Liver (tissue), 9 donors: ENCODE results near the gene ANGPT4. TPM values are rescaled to one million over a fixed set of nuclear protein-coding genes. Genes with fewer than 3 reads are reported as not detected.

ENCODE experiments used
- DNase-seq: peaks from one replicate; pipeline ENCODE4 v3.0.0-alpha.2; 2017; ENCODE audit warnings: low spot score
- H3K27ac ChIP-seq, 2 donors: one replicate each; pipeline ENCODE4 v1.7.0; 2013; ENCODE audit warnings: inconsistent platforms in 2 of 2, low read length in 2 of 2, control low read depth in 1 of 2, low read depth in 1 of 2, mild to moderate bottlenecking in 1 of 2
- H3K27me3 ChIP-seq, 4 donors: one replicate each; pipeline versions ENCODE4 v1.6.1 to v1.7.0; 2013; ENCODE audit warnings: low read length in 3 of 4, inconsistent platforms in 1 of 4, mild to moderate bottlenecking in 1 of 4, moderate library complexity in 1 of 4; ENCODE audit not compliant: control insufficient read depth in 4 of 4, insufficient read depth in 4 of 4
- H3K36me3 ChIP-seq, 4 donors: one replicate each; pipeline versions ENCODE4 v1.6.1 to v1.7.0; 2013; ENCODE audit warnings: low read length in 3 of 4, mild to moderate bottlenecking in 3 of 4, low read depth in 1 of 4, moderate library complexity in 1 of 4; ENCODE audit not compliant: control insufficient read depth in 4 of 4, insufficient read depth in 3 of 4
- H3K4me1 ChIP-seq, 4 donors: one replicate each; pipeline versions ENCODE4 v1.6.1 to v1.7.0; 2013; ENCODE audit warnings: low read length in 3 of 4, mild to moderate bottlenecking in 3 of 4, moderate library complexity in 1 of 4; ENCODE audit not compliant: control insufficient read depth in 4 of 4, insufficient read depth in 4 of 4
- H3K4me3 ChIP-seq, 3 donors: one replicate each; pipeline versions ENCODE4 v1.6.1 to v1.7.0; 2013; ENCODE audit warnings: low read length in 3 of 3, control low read depth in 1 of 3, low read depth in 1 of 3, mild to moderate bottlenecking in 1 of 3
- H3K9ac ChIP-seq, 2 donors: one replicate each; pipeline ENCODE4 v1.7.0; 2013; ENCODE audit warnings: low read length in 2 of 2, mild to moderate bottlenecking in 2 of 2, moderate library complexity in 2 of 2, control low read depth in 1 of 2, low read depth in 1 of 2
- H3K9me3 ChIP-seq, 4 donors: one replicate each; pipeline versions ENCODE4 v1.6.1 to v1.7.0; 2013; ENCODE audit warnings: low read length in 3 of 4; ENCODE audit not compliant: control insufficient read depth in 4 of 4
- ATF3 ChIP-seq: IDR thresholded peaks from 2 replicates; pipeline ENCODE4 v1.6.1; 2016; ENCODE audit warnings: antibody characterized with exemption
- EGR1 ChIP-seq, 2 donors: IDR thresholded peaks; 2 replicates each; pipeline ENCODE4 v1.6.1; 2016 to 2018; ENCODE audit warnings: antibody characterized with exemption in 2 of 2, low read depth in 2 of 2
- FOXA2 ChIP-seq: IDR thresholded peaks from 2 replicates; pipeline ENCODE4 v1.6.1; 2016; ENCODE audit warnings: antibody characterized with exemption
- HNF4A ChIP-seq, 2 donors: conservative IDR thresholded peaks; 2 replicates each; pipeline ENCODE4 v1.6.1; 2016; ENCODE audit warnings: antibody characterized with exemption in 2 of 2, mild to moderate bottlenecking in 2 of 2
- HNF4G ChIP-seq: IDR thresholded peaks from 2 replicates; pipeline ENCODE4 v1.6.1; 2016; ENCODE audit warnings: antibody characterized with exemption
- JUND ChIP-seq, 2 donors: IDR thresholded peaks; 2 replicates each; pipeline ENCODE4 v1.6.1; 2016; ENCODE audit warnings: antibody characterized with exemption in 2 of 2
- NR2F2 ChIP-seq: IDR thresholded peaks from 2 replicates; pipeline ENCODE4 v1.6.1; 2016; ENCODE audit warnings: antibody characterized with exemption
- RAD21 ChIP-seq, 2 donors: IDR thresholded peaks; 2 replicates each; pipeline ENCODE4 v1.6.1; 2016; ENCODE audit warnings: antibody characterized with exemption in 2 of 2, mild to moderate bottlenecking in 2 of 2
- RXRA ChIP-seq, 2 donors: IDR thresholded peaks; 2 replicates each; pipeline ENCODE4 v1.6.1; 2017 to 2018; ENCODE audit warnings: antibody characterized with exemption in 2 of 2, mild to moderate bottlenecking in 1 of 2
- SP1 ChIP-seq: IDR thresholded peaks from 2 replicates; pipeline ENCODE4 v1.6.1; 2018; ENCODE audit warnings: antibody characterized with exemption, mild to moderate bottlenecking
- TAF1 ChIP-seq: conservative IDR thresholded peaks from 2 replicates; pipeline ENCODE4 v1.6.1; 2016; ENCODE audit warnings: antibody characterized with exemption, mild to moderate bottlenecking
- YY1 ChIP-seq: IDR thresholded peaks from 2 replicates; pipeline ENCODE4 v1.6.1; 2016; ENCODE audit warnings: antibody characterized with exemption, mild to moderate bottlenecking
- WGBS: extraction: QIAGEN DNeasy Blood & Tissue Kit; methylation state at CpG from one replicate; pipeline ENCODE4 v1.1.7; 2013; 5-methylcytosine and 5-hydroxymethylcytosine counted together
- polyA plus RNA-seq, 2 donors: library from polyadenylated mRNA; stranded (reverse) in 1 of 2; unstranded in 1 of 2; fragments of 200-250 nt in 1 of 2; fragments of >200 nt in 1 of 2; fragmentation: Nextera tagmentation in 1 of 2; extraction: Ambion mirVana in 1 of 2; gene quantifications; one replicate each; pipeline versions ENCODE4 v1.2.1 to v1.2.3, GENCODE V29; 2013 to 2015
- total RNA-seq, 2 donors: library from RNA; depleted of rRNA; stranded (reverse); fragments of >200 nt; gene quantifications; one replicate each; pipeline ENCODE4 v1.2.3, GENCODE V29; 2014
- TF ChIP-seq, protein P1 (sequence below): fragments of 150-350 bp; IDR thresholded peaks from 2 replicates; pipeline ENCODE4 v1.5.1; 2017; ENCODE audit warnings: improper control_type of control experiment, low read depth, low read length; ENCODE audit not compliant: missing input control
- TF ChIP-seq, protein P2 (sequence below): IDR thresholded peaks from 2 replicates; pipeline ENCODE4 v1.6.1; 2016; ENCODE audit warnings: antibody characterized with exemption
- TF ChIP-seq, protein P3 (sequence below): IDR thresholded peaks from 2 replicates; pipeline ENCODE4 v1.6.1; 2016; ENCODE audit warnings: antibody characterized with exemption
- TF ChIP-seq, protein P4 (sequence below): IDR thresholded peaks from 2 replicates; pipeline ENCODE4 v1.6.1; 2016; ENCODE audit warnings: antibody characterized with exemption, mild to moderate bottlenecking
- donor health status: healthy.
- donor health status: healthy.
- donor health status: healthy.
- donor health status: healthy.
- donor health status: healthy.

Gene ANGPT4
- total and polyA plus RNA-seq, 4 donors: 0.05 to 0.13 (median 0.08) TPM

DNA sequence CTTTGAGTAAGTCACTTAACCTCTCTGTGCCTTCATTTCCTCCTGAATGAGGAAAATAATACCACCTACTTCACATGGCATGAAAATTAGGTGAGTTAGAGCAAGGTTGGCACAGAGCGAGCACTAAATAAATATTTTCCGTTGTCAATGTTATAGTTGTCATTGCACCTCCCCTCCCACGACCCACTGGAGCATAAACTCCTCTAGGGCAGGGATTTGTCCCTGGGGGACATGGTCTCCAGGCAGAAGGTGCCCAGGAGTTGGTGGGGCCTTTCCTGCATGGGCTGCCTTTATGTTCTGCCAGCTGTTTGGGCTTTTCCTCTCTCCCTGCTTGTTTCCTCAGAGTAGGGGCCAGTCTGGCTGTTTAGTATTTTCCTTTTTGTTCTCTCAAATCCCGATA lies 1.3 kb upstream of the ANGPT4 start:
- 65% methylated on average over 4 of the region's 4 CpGs for WGBS
- Histone ChIP-seq H3K9me3 (no peaks in the 10 kb centered on the region), H3K4me3 (no peak overlapping the region), H3K27ac (no peak overlapping the region), H3K9ac (no peak overlapping the region), H3K4me1 (no peaks in the 10 kb centered on the region), H3K36me3 (no peaks in the 10 kb centered on the region), H3K27me3 (no peaks in the 10 kb centered on the region)
- no peak for DNase-seq
- TF ChIP-seq HNF4A (conservative IDR thresholded peaks at IDR 0.05) (no peak), NR2F2 (no peak), ATF3 (no peak), EGR1 (IDR thresholded peaks at IDR 0.05; ENCODE audit: low read depth in 2 of 2) (no peak), SP1 (no peak), FOXA2 (no peak), JUND (IDR thresholded peaks at IDR 0.05) (no peak), YY1 (no peak)
- TF ChIP-seq, protein P1, sequence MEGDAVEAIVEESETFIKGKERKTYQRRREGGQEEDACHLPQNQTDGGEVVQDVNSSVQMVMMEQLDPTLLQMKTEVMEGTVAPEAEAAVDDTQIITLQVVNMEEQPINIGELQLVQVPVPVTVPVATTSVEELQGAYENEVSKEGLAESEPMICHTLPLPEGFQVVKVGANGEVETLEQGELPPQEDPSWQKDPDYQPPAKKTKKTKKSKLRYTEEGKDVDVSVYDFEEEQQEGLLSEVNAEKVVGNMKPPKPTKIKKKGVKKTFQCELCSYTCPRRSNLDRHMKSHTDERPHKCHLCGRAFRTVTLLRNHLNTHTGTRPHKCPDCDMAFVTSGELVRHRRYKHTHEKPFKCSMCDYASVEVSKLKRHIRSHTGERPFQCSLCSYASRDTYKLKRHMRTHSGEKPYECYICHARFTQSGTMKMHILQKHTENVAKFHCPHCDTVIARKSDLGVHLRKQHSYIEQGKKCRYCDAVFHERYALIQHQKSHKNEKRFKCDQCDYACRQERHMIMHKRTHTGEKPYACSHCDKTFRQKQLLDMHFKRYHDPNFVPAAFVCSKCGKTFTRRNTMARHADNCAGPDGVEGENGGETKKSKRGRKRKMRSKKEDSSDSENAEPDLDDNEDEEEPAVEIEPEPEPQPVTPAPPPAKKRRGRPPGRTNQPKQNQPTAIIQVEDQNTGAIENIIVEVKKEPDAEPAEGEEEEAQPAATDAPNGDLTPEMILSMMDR: no peak
- TF ChIP-seq, protein P2, sequence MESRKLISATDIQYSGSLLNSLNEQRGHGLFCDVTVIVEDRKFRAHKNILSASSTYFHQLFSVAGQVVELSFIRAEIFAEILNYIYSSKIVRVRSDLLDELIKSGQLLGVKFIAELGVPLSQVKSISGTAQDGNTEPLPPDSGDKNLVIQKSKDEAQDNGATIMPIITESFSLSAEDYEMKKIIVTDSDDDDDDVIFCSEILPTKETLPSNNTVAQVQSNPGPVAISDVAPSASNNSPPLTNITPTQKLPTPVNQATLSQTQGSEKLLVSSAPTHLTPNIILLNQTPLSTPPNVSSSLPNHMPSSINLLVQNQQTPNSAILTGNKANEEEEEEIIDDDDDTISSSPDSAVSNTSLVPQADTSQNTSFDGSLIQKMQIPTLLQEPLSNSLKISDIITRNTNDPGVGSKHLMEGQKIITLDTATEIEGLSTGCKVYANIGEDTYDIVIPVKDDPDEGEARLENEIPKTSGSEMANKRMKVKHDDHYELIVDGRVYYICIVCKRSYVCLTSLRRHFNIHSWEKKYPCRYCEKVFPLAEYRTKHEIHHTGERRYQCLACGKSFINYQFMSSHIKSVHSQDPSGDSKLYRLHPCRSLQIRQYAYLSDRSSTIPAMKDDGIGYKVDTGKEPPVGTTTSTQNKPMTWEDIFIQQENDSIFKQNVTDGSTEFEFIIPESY: no peak

DNA sequence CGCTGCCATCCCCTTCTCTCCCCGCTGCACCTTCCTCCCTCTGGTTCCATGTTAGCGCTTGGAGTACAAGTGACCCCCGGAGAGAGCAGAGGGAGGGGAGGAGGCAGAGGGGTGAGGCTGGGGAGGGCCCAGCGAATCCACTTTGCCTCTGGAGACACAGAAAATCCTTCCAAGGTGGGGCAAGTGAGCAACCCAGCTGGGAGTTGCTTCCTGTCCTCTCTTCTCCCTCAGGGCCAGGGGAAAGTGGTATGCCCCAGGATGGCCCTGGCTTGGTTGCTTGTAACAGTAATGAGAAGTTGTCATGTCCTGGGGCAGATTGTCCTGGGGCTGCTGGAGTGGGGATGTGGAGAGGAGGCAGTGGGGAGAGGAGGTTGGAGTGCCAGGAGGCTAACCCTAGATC lies 691 bp upstream of the ANGPT4 start:
- no peak for TF ChIP-seq RAD21 (IDR thresholded peaks at IDR 0.05)
- TF ChIP-seq ATF3: no peak
- TF ChIP-seq, protein P3, sequence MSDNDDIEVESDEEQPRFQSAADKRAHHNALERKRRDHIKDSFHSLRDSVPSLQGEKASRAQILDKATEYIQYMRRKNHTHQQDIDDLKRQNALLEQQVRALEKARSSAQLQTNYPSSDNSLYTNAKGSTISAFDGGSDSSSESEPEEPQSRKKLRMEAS: no peak
- TF ChIP-seq RXRA (IDR thresholded peaks at IDR 0.05): no peak
- Histone ChIP-seq H3K36me3 (no peaks in the 10 kb centered on the region), H3K4me1 (no peaks in the 10 kb centered on the region), H3K9me3 (no peaks in the 10 kb centered on the region), H3K27ac (no peak overlapping the region), H3K9ac (no peak overlapping the region), H3K27me3 (no peaks in the 10 kb centered on the region), H3K4me3 (no peak overlapping the region)
- no peak for DNase-seq
- 57% methylated on average over 5 of the region's 5 CpGs for WGBS

GRCh38 chr20:914727-915498 lies 1.2 kb downstream of the ANGPT4 start:
- 67% methylated on average over 15 of the region's 15 CpGs for WGBS
- H3K4me3 ChIP-seq: no peak overlapping the region
- DNase-seq: no peak
- no peak overlapping the region for H3K9ac ChIP-seq
- H3K27me3 ChIP-seq: no peaks in the 10 kb centered on the region
- no peaks in the 10 kb centered on the region for H3K9me3 ChIP-seq
- no peak overlapping the region for H3K27ac ChIP-seq
- no peaks in the 10 kb centered on the region for H3K4me1 ChIP-seq
- H3K36me3 ChIP-seq: no peaks in the 10 kb centered on the region
- TF ChIP-seq, protein P4, sequence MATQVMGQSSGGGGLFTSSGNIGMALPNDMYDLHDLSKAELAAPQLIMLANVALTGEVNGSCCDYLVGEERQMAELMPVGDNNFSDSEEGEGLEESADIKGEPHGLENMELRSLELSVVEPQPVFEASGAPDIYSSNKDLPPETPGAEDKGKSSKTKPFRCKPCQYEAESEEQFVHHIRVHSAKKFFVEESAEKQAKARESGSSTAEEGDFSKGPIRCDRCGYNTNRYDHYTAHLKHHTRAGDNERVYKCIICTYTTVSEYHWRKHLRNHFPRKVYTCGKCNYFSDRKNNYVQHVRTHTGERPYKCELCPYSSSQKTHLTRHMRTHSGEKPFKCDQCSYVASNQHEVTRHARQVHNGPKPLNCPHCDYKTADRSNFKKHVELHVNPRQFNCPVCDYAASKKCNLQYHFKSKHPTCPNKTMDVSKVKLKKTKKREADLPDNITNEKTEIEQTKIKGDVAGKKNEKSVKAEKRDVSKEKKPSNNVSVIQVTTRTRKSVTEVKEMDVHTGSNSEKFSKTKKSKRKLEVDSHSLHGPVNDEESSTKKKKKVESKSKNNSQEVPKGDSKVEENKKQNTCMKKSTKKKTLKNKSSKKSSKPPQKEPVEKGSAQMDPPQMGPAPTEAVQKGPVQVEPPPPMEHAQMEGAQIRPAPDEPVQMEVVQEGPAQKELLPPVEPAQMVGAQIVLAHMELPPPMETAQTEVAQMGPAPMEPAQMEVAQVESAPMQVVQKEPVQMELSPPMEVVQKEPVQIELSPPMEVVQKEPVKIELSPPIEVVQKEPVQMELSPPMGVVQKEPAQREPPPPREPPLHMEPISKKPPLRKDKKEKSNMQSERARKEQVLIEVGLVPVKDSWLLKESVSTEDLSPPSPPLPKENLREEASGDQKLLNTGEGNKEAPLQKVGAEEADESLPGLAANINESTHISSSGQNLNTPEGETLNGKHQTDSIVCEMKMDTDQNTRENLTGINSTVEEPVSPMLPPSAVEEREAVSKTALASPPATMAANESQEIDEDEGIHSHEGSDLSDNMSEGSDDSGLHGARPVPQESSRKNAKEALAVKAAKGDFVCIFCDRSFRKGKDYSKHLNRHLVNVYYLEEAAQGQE: no peak
- TF ChIP-seq TAF1 (no peak), EGR1 (IDR thresholded peaks at IDR 0.05; ENCODE audit: low read depth in 2 of 2) (no peak), YY1 (no peak), RAD21 (IDR thresholded peaks at IDR 0.05) (no peak), HNF4G (no peak), FOXA2 (no peak), RXRA (IDR thresholded peaks at IDR 0.05) (no peak)
- TF ChIP-seq, protein P1: no peak
